DND-41 (cell line): ENCODE results near the gene PITPNM1.

ENCODE experiments used
- ATAC-seq: fragments of 200-7000 bp; cut with Tn5 transposase; 3 replicates; pipeline ENCODE4 v1.9.1; 2021; ENCODE audit warnings: low read depth; ENCODE audit not compliant: insufficient read depth
- DNase-seq: peaks from one replicate; pipeline ENCODE4 v3.0.0-alpha.2; 2020
- H2AFZ ChIP-seq: 2 replicates; pipeline ENCODE4 v1.6.0; 2012; ENCODE audit warnings: low read depth, low read length
- H3K27ac ChIP-seq: 2 replicates; pipeline ENCODE4 v1.5.1; 2012; ENCODE audit warnings: low read length, inconsistent platforms
- H3K27me3 ChIP-seq: fragments of 200-600 bp; sonication (generic); 2 replicates; pipeline ENCODE4 v1.6.0; 2012; ENCODE audit warnings: low read length, mild to moderate bottlenecking, inconsistent platforms; ENCODE audit not compliant: insufficient read depth, poor library complexity
- H3K36me3 ChIP-seq: 2 replicates; pipeline ENCODE4 v1.5.1; 2012; ENCODE audit warnings: low read length, inconsistent platforms; ENCODE audit not compliant: insufficient read depth
- H3K4me1 ChIP-seq: 2 replicates; pipeline ENCODE4 v1.5.1; 2012; ENCODE audit warnings: mild to moderate bottlenecking, low read length; ENCODE audit not compliant: insufficient read depth
- H3K4me2 ChIP-seq: 2 replicates; pipeline ENCODE4 v1.6.0; 2012; ENCODE audit warnings: mild to moderate bottlenecking, moderate library complexity, low read length, inconsistent platforms; ENCODE audit not compliant: insufficient read depth
- H3K4me3 ChIP-seq, 2 experiments: fragments of 200-600 bp in 1 of 2; shearing (Covaris generic) in 1 of 2; 2 replicates each; pipeline ENCODE4 v1.5.1; 2012 to 2016; ENCODE audit warnings: inconsistent platforms in 2 of 2, low read length in 2 of 2, mild to moderate bottlenecking in 2 of 2, low read depth in 1 of 2, moderate library complexity in 1 of 2
- H3K79me2 ChIP-seq: 2 replicates; pipeline ENCODE4 v1.6.0; 2012; ENCODE audit warnings: low read length, inconsistent platforms; ENCODE audit not compliant: insufficient read depth
- H3K9ac ChIP-seq: 2 replicates; pipeline ENCODE4 v1.6.0; 2012; ENCODE audit warnings: low read depth, mild to moderate bottlenecking, inconsistent platforms, low read length, moderate library complexity
- H3K9me3 ChIP-seq: 2 replicates; pipeline ENCODE4 v1.5.1; 2012; ENCODE audit warnings: low read length, moderate library complexity, mild to moderate bottlenecking, inconsistent platforms; ENCODE audit not compliant: insufficient read depth, severe bottlenecking
- H4K20me1 ChIP-seq: 2 replicates; pipeline ENCODE4 v1.6.0; 2012; ENCODE audit warnings: low read length; ENCODE audit not compliant: insufficient read depth
- EZH2 ChIP-seq: IDR thresholded peaks from 3 replicates; pipeline ENCODE4 v1.6.1; 2012; ENCODE audit warnings: borderline replicate concordance, low read depth, mild to moderate bottlenecking, moderate library complexity, low read length, inconsistent platforms; ENCODE audit not compliant: severe bottlenecking
- TF ChIP-seq, protein P1 (sequence below): IDR thresholded peaks from 2 replicates; pipeline ENCODE4 v1.5.1; 2012; ENCODE audit warnings: borderline replicate concordance, low read length, moderate library complexity, mild to moderate bottlenecking; ENCODE audit not compliant: poor library complexity, severe bottlenecking; ENCODE audit errors: extremely low read depth

The PITPNM1 gene

DNA sequence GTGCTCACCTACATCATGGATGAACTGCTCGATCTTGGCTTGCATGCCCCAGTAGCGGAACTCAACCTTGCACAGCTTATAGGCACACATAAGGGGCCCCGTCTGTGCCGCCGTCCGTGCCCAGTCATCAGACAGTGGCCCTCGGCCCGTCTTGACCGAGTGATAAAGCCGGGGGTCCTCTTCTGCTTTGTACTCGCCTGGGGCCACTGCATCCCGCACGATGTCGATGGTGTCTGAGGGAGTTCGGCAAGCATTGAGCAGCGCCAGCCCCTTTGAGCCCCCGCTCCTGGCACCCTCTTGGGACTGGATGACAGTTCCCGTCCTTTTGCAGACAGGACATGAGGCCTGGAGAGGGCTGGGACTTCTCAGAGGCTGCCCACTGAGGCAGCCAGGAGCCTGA, 3.3 kb downstream of the PITPNM1 start:
- Histone ChIP-seq H3K27ac (no peak overlapping the region), H3K27me3 (no peaks in the 10 kb centered on the region), H3K4me2 (no peak overlapping the region), H3K4me1 (peaks cover 29% of the 10 kb centered on the region), H3K79me2 (peaks cover 39% of the 10 kb centered on the region), H2AFZ (no peak overlapping the region), H3K9ac (no peak overlapping the region), H3K36me3 (peaks cover 66% of the 10 kb centered on the region), H4K20me1 (peaks cover 32% of the 10 kb centered on the region), H3K9me3 (no peaks in the 10 kb centered on the region), H3K4me3 (no peak overlapping the region)
- ATAC-seq (no peak), DNase-seq (no peak)
- TF ChIP-seq, protein P1, sequence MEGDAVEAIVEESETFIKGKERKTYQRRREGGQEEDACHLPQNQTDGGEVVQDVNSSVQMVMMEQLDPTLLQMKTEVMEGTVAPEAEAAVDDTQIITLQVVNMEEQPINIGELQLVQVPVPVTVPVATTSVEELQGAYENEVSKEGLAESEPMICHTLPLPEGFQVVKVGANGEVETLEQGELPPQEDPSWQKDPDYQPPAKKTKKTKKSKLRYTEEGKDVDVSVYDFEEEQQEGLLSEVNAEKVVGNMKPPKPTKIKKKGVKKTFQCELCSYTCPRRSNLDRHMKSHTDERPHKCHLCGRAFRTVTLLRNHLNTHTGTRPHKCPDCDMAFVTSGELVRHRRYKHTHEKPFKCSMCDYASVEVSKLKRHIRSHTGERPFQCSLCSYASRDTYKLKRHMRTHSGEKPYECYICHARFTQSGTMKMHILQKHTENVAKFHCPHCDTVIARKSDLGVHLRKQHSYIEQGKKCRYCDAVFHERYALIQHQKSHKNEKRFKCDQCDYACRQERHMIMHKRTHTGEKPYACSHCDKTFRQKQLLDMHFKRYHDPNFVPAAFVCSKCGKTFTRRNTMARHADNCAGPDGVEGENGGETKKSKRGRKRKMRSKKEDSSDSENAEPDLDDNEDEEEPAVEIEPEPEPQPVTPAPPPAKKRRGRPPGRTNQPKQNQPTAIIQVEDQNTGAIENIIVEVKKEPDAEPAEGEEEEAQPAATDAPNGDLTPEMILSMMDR, result no peak
- TF ChIP-seq EZH2, result no peak

DNA sequence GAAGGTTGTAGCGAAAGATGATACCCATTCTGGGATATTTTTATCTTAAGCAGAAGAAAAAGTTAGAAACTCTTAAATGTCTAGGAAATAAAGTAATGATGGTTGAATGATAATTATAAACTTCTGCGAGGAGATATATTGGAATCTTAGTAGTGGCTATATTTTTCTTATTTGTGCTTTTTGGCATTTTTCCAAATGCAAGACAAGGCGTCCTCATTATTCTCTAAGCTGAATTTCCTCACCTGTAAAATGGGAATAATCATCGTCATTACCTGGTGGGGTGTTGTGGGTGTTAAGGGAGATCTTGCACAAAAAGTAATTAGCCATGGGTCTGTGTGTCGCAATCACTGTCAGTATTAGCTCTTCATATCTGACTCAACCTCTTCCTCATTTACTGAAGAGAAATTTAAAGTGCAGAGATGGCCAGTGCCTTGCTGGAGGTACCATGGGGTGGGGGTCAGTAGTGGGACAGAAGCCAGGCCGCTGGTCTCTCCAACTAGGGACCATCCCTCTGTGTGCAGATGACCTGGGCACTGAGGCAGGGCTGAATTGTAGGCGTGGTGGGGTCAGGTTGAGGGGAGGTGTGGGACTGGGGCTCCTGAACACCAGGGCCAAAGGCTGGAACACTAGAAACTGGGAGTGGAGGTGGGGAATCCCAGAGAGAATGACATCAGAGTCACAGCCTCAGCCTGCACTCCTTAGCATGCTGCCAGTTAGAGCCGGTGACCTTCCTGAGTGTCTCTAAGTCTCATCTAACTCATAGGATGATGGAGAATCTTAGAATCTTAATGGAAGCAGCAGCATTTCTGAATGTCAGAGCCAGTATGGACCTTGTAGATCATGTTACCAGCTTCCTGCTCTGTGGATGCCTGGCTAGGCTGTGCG, 4.1 kb downstream of the PITPNM1 start:
- H3K36me3 ChIP-seq, result peaks cover 66% of the 10 kb centered on the region
- H3K27ac ChIP-seq, result no peak overlapping the region
- no peaks in the 10 kb centered on the region for H3K27me3 ChIP-seq
- TF ChIP-seq, protein P1, result no peak
- TF ChIP-seq EZH2, result no peak
- peaks cover 27% of the 10 kb centered on the region for H4K20me1 ChIP-seq
- no peak overlapping the region for H2AFZ ChIP-seq
- peaks cover 34% of the 10 kb centered on the region for H3K79me2 ChIP-seq
- DNase-seq (no peak), ATAC-seq (no peak)
- H3K4me2 ChIP-seq, result no peak overlapping the region
- no peak overlapping the region for H3K9ac ChIP-seq
- H3K9me3 ChIP-seq, result no peaks in the 10 kb centered on the region
- H3K4me1 ChIP-seq, result peaks cover 22% of the 10 kb centered on the region
- no peak overlapping the region for H3K4me3 ChIP-seq

GRCh38 chr11:67500484-67500821, 4.7 kb downstream of the PITPNM1 start:
- Histone ChIP-seq H3K4me3 (no peak overlapping the region), H4K20me1 (peaks cover 22% of the 10 kb centered on the region), H3K36me3 (peaks cover 72% of the 10 kb centered on the region), H2AFZ (no peak overlapping the region), H3K4me1 (peaks cover 15% of the 10 kb centered on the region), H3K27ac (no peak overlapping the region), H3K9me3 (no peaks in the 10 kb centered on the region), H3K27me3 (no peaks in the 10 kb centered on the region), H3K9ac (no peak overlapping the region), H3K79me2 (peaks cover 29% of the 10 kb centered on the region), H3K4me2 (no peak overlapping the region)
- ATAC-seq (no peak), DNase-seq (no peak)
- TF ChIP-seq EZH2, result no peak
- TF ChIP-seq, protein P1, result no peak
